H1 (cell line): Measurements from ENCODE around the gene SOHLH1. TPM values are rescaled to one million over a fixed set of nuclear protein-coding genes. Genes with fewer than 3 reads are reported as not detected.

Experiments used
- CTCF ChIA-PET: fragments of 300-600 bp; sonication (Branson Sonifier 250); formaldehyde crosslinking; loops from one replicate; lab custom pipeline; 2021; ENCODE audit not compliant: partially characterized antibody; lab: Charles Lee
- POLR2A ChIA-PET: fragments of 300-600 bp; sonication (Branson Sonifier 250); formaldehyde crosslinking; loops from one replicate; lab custom pipeline; 2021; ENCODE audit warnings: inconsistent platforms; ENCODE audit not compliant: partially characterized antibody; lab: Charles Lee
- DNase-seq, 2 experiments: peaks; one replicate each; pipeline versions ENCODE4 v3.0.0 to v3.0.0-alpha.2; 2010 to 2022; ENCODE audit warnings: low spot score in 2 of 2, low read depth in 1 of 2, mixed read lengths in 1 of 2
- FAIRE-seq: peaks from 2 replicates; lab custom pipeline; 2011; peaks lifted over from hg19 to GRCh38; lab: Jason Lieb, UNC
- H2AFZ ChIP-seq: 2 replicates; pipeline ENCODE4 v1.8.1; 2012; ENCODE audit warnings: low read length, inconsistent platforms
- H2AK5ac ChIP-seq: 2 replicates; pipeline ENCODE4 v1.6.1; 2013; ENCODE audit warnings: low read depth, low read length
- H2BK120ac ChIP-seq: replicated peaks from 2 replicates; pipeline ENCODE3; 2013; ENCODE audit warnings: low read depth, low read length, inconsistent platforms
- H2BK12ac ChIP-seq: 2 replicates; pipeline ENCODE4 v1.6.1; 2013; ENCODE audit warnings: low read depth, low read length
- H2BK15ac ChIP-seq: 2 replicates; pipeline ENCODE4 v1.6.1; 2013; ENCODE audit warnings: low read length
- H2BK20ac ChIP-seq: 2 replicates; pipeline ENCODE4 v1.6.1; 2013; ENCODE audit warnings: low read length
- H2BK5ac ChIP-seq: 2 replicates; pipeline ENCODE4 v1.6.1; 2013; ENCODE audit warnings: low read depth, low read length
- H3K14ac ChIP-seq: 2 replicates; pipeline ENCODE4 v1.6.1; 2013; ENCODE audit warnings: inconsistent platforms; ENCODE audit not compliant: insufficient read length
- H3K18ac ChIP-seq: 2 replicates; pipeline ENCODE4 v1.6.1; 2013; ENCODE audit warnings: low read length; ENCODE audit errors: extremely low read depth
- H3K23ac ChIP-seq: 2 replicates; pipeline ENCODE4 v1.6.1; 2013; ENCODE audit warnings: inconsistent platforms; ENCODE audit not compliant: insufficient read length
- H3K23me2 ChIP-seq: 2 replicates; pipeline ENCODE4 v1.6.1; 2013; ENCODE audit warnings: low read depth, low read length
- H3K27ac ChIP-seq: 2 replicates; pipeline ENCODE4 v1.6.1; 2011; ENCODE audit warnings: low read depth, low read length, inconsistent platforms
- H3K27me3 ChIP-seq, 4 experiments: replicated peaks in 1 of 4; 1 replicate in 1 of 4; 2 replicates in 3 of 4; pipeline versions ENCODE4 v1.6.1 to v1.8.1; 2011 to 2013; ENCODE audit warnings: low read length in 3 of 4, mild to moderate bottlenecking in 3 of 4, inconsistent platforms in 2 of 4, mixed read lengths in 2 of 4, moderate library complexity in 1 of 4; ENCODE audit not compliant: control insufficient read depth in 3 of 4, insufficient read depth in 3 of 4; ENCODE audit errors: extremely low read depth in 1 of 4
- H3K36me3 ChIP-seq, 4 experiments: 2 replicates each; pipeline versions ENCODE4 v1.6.1 to v1.8.1; 2011 to 2013; ENCODE audit warnings: mild to moderate bottlenecking in 4 of 4, low read length in 3 of 4, moderate library complexity in 2 of 4, control low read depth in 1 of 4, inconsistent platforms in 1 of 4; ENCODE audit not compliant: insufficient read depth in 4 of 4, control insufficient read depth in 2 of 4
- H3K4ac ChIP-seq: replicated peaks from 2 replicates; pipeline ENCODE3; 2013; ENCODE audit warnings: low read length, low read depth, mixed read lengths, inconsistent platforms; ENCODE audit not compliant: insufficient read length
- H3K4me1 ChIP-seq, 4 experiments: replicated peaks in 1 of 4; 1 replicate in 1 of 4; 2 replicates in 3 of 4; pipeline versions ENCODE4 v1.6.1 to v1.8.1; 2011 to 2013; ENCODE audit warnings: low read length in 3 of 4, inconsistent platforms in 2 of 4, mixed read lengths in 1 of 4; ENCODE audit not compliant: insufficient read depth in 4 of 4, control insufficient read depth in 3 of 4
- H3K4me2 ChIP-seq, 2 experiments: 2 replicates each; pipeline versions ENCODE4 v1.6.1 to v1.8.1; 2011 to 2013; ENCODE audit warnings: low read depth in 2 of 2, low read length in 2 of 2, control low read depth in 1 of 2, inconsistent platforms in 1 of 2, mild to moderate bottlenecking in 1 of 2; ENCODE audit not compliant: insufficient read depth in 1 of 2
- H3K4me3 ChIP-seq, 4 experiments: fragments of 200-600, 300-600 bp in 1 of 4; sonication (generic), shearing (Covaris generic), sonication (Bioruptor Twin) in 1 of 4; 2 replicates each; pipeline versions ENCODE4 v1.5.1 to v1.8.1; 2011 to 2016; ENCODE audit warnings: low read length in 4 of 4, low read depth in 3 of 4, control low read depth in 2 of 4, inconsistent platforms in 2 of 4, mild to moderate bottlenecking in 2 of 4, mixed read lengths in 1 of 4, moderate library complexity in 1 of 4; ENCODE audit not compliant: insufficient read depth in 2 of 4; ENCODE audit errors: extremely low read depth in 1 of 4
- H3K56ac ChIP-seq: replicated peaks from 2 replicates; pipeline ENCODE3; 2013; ENCODE audit warnings: low read depth, mild to moderate bottlenecking, mixed read lengths, low read length, inconsistent platforms; ENCODE audit not compliant: insufficient read length
- H3K79me1 ChIP-seq: 2 replicates; pipeline ENCODE4 v1.6.1; 2013; ENCODE audit warnings: low read depth, low read length, control low read depth
- H3K79me2 ChIP-seq, 2 experiments: 2 replicates each; pipeline versions ENCODE4 v1.6.1 to v1.8.1; 2012 to 2013; ENCODE audit warnings: low read length in 2 of 2, mild to moderate bottlenecking in 2 of 2, inconsistent platforms in 1 of 2; ENCODE audit not compliant: insufficient read depth in 2 of 2, control insufficient read depth in 1 of 2
- H3K9ac ChIP-seq, 4 experiments: replicated peaks in 1 of 4; 1 replicate in 1 of 4; 2 replicates in 3 of 4; pipeline versions ENCODE4 v1.6.1 to v1.8.1; 2011 to 2013; ENCODE audit warnings: low read depth in 3 of 4, low read length in 3 of 4, control low read depth in 2 of 4, mild to moderate bottlenecking in 2 of 4, moderate library complexity in 2 of 4, inconsistent platforms in 1 of 4; ENCODE audit errors: extremely low read depth in 1 of 4
- H3K9me3 ChIP-seq, 2 experiments: 2 replicates each; pipeline versions ENCODE4 v1.6.1 to v1.8.1; 2012 to 2013; ENCODE audit warnings: mild to moderate bottlenecking in 2 of 2, moderate library complexity in 2 of 2, control low read depth in 1 of 2, inconsistent platforms in 1 of 2, low read depth in 1 of 2, low read length in 1 of 2, mixed read lengths in 1 of 2; ENCODE audit not compliant: insufficient read depth in 2 of 2
- H4K20me1 ChIP-seq, 2 experiments: replicated peaks in 1 of 2; 2 replicates each; pipeline versions ENCODE3 to v1.8.1; 2011 to 2013; ENCODE audit warnings: inconsistent platforms in 2 of 2, low read length in 2 of 2, mild to moderate bottlenecking in 1 of 2; ENCODE audit not compliant: insufficient read depth in 2 of 2, control insufficient read depth in 1 of 2
- H4K5ac ChIP-seq: 2 replicates; pipeline ENCODE4 v1.6.1; 2013; ENCODE audit warnings: low read length, low read depth, mixed read lengths, inconsistent platforms; ENCODE audit not compliant: insufficient read length
- H4K8ac ChIP-seq: 2 replicates; pipeline ENCODE4 v1.8.0; 2013; ENCODE audit warnings: mild to moderate bottlenecking, moderate library complexity, low read length, inconsistent platforms; ENCODE audit not compliant: insufficient read depth; ENCODE audit errors: extremely low read depth
- H4K91ac ChIP-seq: replicated peaks from 2 replicates; pipeline ENCODE3; 2013; ENCODE audit warnings: low read length, mixed read lengths, inconsistent platforms; ENCODE audit not compliant: insufficient read length
- ASH2L ChIP-seq: fragments of 200-600, 300-600 bp; sonication (generic); IDR thresholded peaks from one replicate; pipeline ENCODE4 v1.7.1; 2017; ENCODE audit warnings: low read length
- EP300 ChIP-seq, 2 experiments: IDR thresholded peaks; 1 replicate in 1 of 2; 2 replicates in 1 of 2; pipeline ENCODE4 v1.6.1; 2011 to 2012; ENCODE audit warnings: low read depth in 2 of 2, low read length in 2 of 2, mild to moderate bottlenecking in 2 of 2, borderline replicate concordance in 1 of 2, inconsistent platforms in 1 of 2, moderate library complexity in 1 of 2
- EZH2 ChIP-seq: fragments of 200-600 bp; sonication (generic); IDR thresholded peaks from 2 replicates; pipeline ENCODE4 v1.7.1; 2012; ENCODE audit warnings: low read depth, mild to moderate bottlenecking, moderate library complexity, low read length, inconsistent platforms; ENCODE audit not compliant: severe bottlenecking
- KDM1A ChIP-seq: fragments of 200-600, 300-600 bp; sonication (generic); IDR thresholded peaks from 2 replicates; pipeline ENCODE4 v1.7.1; 2016; ENCODE audit warnings: mild to moderate bottlenecking, low read length, borderline replicate concordance
- SUZ12 ChIP-seq: fragments of 200-600 bp; sonication (generic); IDR thresholded peaks from 2 replicates; pipeline ENCODE4 v1.6.1; 2012; ENCODE audit warnings: mild to moderate bottlenecking, inconsistent platforms, low read length, moderate library complexity, mixed read lengths
- TEAD4 ChIP-seq: IDR thresholded peaks from 2 replicates; pipeline ENCODE4 v1.6.1; 2012; ENCODE audit warnings: low read depth, low read length, inconsistent platforms, mixed read lengths
- WGBS, 2 experiments: shearing (Covaris generic) in 1 of 2; methylation state at CpG; one replicate each; pipeline versions ENCODE4 v1.1.6 to v1.1.7; 2013 to 2015; ENCODE audit warnings: low lambda C conversion rate in 2 of 2, mixed read lengths in 2 of 2, inconsistent platforms in 1 of 2, low coverage in 1 of 2, missing lambda C conversion rate in 1 of 2; ENCODE audit not compliant: insufficient replicate concordance in 2 of 2, insufficient coverage in 1 of 2, insufficient read length in 1 of 2; ENCODE audit errors: extremely low coverage in 1 of 2, missing lambda C conversion rate in 1 of 2; 5-methylcytosine and 5-hydroxymethylcytosine counted together
- polyA plus RNA-seq, 7 experiments: library from polyadenylated mRNA; depleted of rRNA in 3 of 7; stranded (reverse) in 5 of 7; unstranded in 2 of 7; fragments of >200 nt in 5 of 7; fragments of 200-250 nt in 2 of 7; gene quantifications; 1 replicate in 5 of 7; 2 replicates in 1 of 7; 4 replicates in 1 of 7; pipeline versions ENCODE4 v1.2.1 to v1.2.3, GENCODE V29; 2011 to 2013; ENCODE audit warnings: missing spikeins in 2 of 7, mixed read lengths in 2 of 7
- total RNA-seq: library from RNA; stranded (reverse); fragmentation: NEBNext Ultra II Directional; extraction: Animal tissue kit (Norgen Biotek cat#: 25700); gene quantifications from 2 replicates; pipeline ENCODE4 v1.2.1, GENCODE V29; 2021

SOHLH1 gene
- total and polyA plus RNA-seq, 2 of the 8 experiments (the other 6 are each of a cell fraction or from before 2014, with no cell fraction given), result 0.11 TPM; not detected in 1

GRCh38 chr9:135696446-135696845 lies 2.8 kb downstream of the SOHLH1 start:
- Histone ChIP-seq H3K18ac (no peak overlapping the region), H3K4me1 (peaks cover 0 to 11% (median under 1%) of the 10 kb centered on the region in 4 experiments; a peak in 3 of 7 replicates), H3K9ac (no peak overlapping the region), H4K8ac (no peak overlapping the region), H2BK5ac (no peak overlapping the region), H3K56ac (no peak overlapping the region), H4K91ac (no peak overlapping the region), H3K4ac (no peak overlapping the region), H2BK15ac (no peak overlapping the region), H3K4me2 (no peak overlapping the region), H2BK120ac (no peak overlapping the region), H3K14ac (no peak overlapping the region), H3K79me2 (no peaks in the 10 kb centered on the region), H3K27ac (no peak overlapping the region), H4K20me1 (peaks cover 0 to 2% of the 10 kb centered on the region in 2 experiments), H3K79me1 (no peaks in the 10 kb centered on the region), H3K27me3 (no peaks in the 10 kb centered on the region; a peak in 4 of 7 replicates), H2AFZ (no peak overlapping the region), H2BK12ac (no peak overlapping the region), H2BK20ac (no peak overlapping the region), H3K23ac (no peak overlapping the region), H3K4me3 (no peak overlapping the region), H2AK5ac (no peak overlapping the region), H4K5ac (no peak overlapping the region), H3K36me3 (no peaks in the 10 kb centered on the region), H3K23me2 (no peaks in the 10 kb centered on the region), H3K9me3 (no peaks in the 10 kb centered on the region)
- POLR2A ChIA-PET, result no interaction called here
- no peak for FAIRE-seq
- whole genome bisulfite sequencing, 2 experiments, result 86% methylated on average over 15 of the region's 16 CpGs; no CpG with 5 or more reads in 1 of the 2 experiments
- no peak for DNase-seq
- TF ChIP-seq EZH2 (no peak), ASH2L (no peak), SUZ12 (no peak), TEAD4 (no peak), EP300 (IDR thresholded peaks at IDR 0.05; ENCODE audit: borderline replicate concordance in 1 of 2, low read depth in 2 of 2, low read length in 2 of 2) (no peak), KDM1A (no peak)
- CTCF ChIA-PET, result interaction anchor here (1.0 to 6.6 kb wide), 6 partner anchors 9 to 92 kb away, joined by 3 to 32 read pairs (median 3); no protein-coding TSS in a partner anchor
